ENCODE results near the gene SNTG2. TPM values are rescaled to one million over a fixed set of nuclear protein-coding genes. Genes with fewer than 3 reads are reported as not detected.

Gene SNTG2
- total RNA-seq, 4 donors from 2014 or later = 4.2 to 14.2 (median 9.2) TPM

DNA sequence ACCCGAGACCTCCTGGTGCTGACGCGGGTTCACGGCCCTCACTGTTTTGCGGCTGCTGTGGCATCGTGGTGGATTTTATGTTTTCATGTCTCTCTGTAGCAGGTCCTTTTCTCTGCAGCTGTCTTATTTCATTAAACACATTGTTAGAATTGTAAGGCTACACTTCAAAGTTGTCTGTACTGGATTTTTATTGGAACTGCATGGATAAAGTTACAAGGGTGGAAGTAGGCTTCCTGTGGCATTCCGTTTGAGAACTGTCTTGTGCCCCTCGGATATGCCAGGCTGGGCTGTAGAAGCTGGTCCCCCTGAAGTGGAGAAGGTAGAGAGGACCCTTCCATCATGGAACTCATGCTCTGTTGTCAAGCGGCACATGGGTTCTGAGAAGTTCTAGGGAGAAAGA, 127.3 kb downstream of the SNTG2 start:
- DNase-seq = no peak
- H3K27me3 ChIP-seq = no peaks in the 10 kb centered on the region
- intact Hi-C loops (cut with DNase I) = no loop called here
- H3K27ac ChIP-seq = no peak overlapping the region
- H3K4me3 ChIP-seq (replicated peaks in 1 of 3) = no peak overlapping the region
- TF ChIP-seq, protein P1, sequence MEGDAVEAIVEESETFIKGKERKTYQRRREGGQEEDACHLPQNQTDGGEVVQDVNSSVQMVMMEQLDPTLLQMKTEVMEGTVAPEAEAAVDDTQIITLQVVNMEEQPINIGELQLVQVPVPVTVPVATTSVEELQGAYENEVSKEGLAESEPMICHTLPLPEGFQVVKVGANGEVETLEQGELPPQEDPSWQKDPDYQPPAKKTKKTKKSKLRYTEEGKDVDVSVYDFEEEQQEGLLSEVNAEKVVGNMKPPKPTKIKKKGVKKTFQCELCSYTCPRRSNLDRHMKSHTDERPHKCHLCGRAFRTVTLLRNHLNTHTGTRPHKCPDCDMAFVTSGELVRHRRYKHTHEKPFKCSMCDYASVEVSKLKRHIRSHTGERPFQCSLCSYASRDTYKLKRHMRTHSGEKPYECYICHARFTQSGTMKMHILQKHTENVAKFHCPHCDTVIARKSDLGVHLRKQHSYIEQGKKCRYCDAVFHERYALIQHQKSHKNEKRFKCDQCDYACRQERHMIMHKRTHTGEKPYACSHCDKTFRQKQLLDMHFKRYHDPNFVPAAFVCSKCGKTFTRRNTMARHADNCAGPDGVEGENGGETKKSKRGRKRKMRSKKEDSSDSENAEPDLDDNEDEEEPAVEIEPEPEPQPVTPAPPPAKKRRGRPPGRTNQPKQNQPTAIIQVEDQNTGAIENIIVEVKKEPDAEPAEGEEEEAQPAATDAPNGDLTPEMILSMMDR (IDR thresholded peaks at IDR 0.05) = no peak
- TF ChIP-seq POLR2A (IDR thresholded peaks at IDR 0.05) = no peak
- WGBS, 2 donors = 92 to 93% methylated on average over 9 of the region's 9 CpGs
- H3K9me3 ChIP-seq = no peaks in the 10 kb centered on the region
- H3K4me1 ChIP-seq = peaks cover 4 to 12% of the 10 kb centered on the region in 2 donors
- H3K36me3 ChIP-seq = no peaks in the 10 kb centered on the region

DNA sequence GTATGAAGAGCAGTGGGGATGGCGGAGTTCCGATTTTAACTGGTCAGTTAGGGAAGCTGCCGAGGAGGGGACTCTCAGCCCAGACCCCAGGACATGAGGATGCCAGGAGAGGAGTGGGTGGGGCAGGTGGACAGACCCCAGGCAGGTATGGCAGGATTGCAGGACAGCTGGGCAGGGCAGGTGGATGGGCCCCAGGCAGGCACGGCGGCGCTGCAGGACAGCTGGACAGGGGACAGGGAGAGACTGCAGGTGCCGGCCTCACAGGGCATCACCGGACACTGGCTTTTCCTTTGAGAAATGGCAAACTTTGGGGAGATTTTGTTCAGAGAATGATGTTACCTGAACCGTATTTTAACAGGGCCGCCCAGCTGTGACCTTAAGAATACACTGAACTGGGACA, 127.7 kb downstream of the SNTG2 start:
- no peak for DNase-seq
- 82 to 89% methylated on average over 9 to 10 of the region's 10 CpGs for WGBS, 2 donors
- intact Hi-C loops (cut with DNase I) = no loop called here
- Histone ChIP-seq H3K4me3 (replicated peaks in 1 of 3) (no peak overlapping the region), H3K27ac (no peak overlapping the region), H3K4me1 (peaks cover 4 to 12% of the 10 kb centered on the region in 2 donors), H3K9me3 (no peaks in the 10 kb centered on the region), H3K36me3 (no peaks in the 10 kb centered on the region), H3K27me3 (no peaks in the 10 kb centered on the region)
- no peak for TF ChIP-seq POLR2A (IDR thresholded peaks at IDR 0.05)
- TF ChIP-seq, protein P1 (IDR thresholded peaks at IDR 0.05) = no peak

DNA sequence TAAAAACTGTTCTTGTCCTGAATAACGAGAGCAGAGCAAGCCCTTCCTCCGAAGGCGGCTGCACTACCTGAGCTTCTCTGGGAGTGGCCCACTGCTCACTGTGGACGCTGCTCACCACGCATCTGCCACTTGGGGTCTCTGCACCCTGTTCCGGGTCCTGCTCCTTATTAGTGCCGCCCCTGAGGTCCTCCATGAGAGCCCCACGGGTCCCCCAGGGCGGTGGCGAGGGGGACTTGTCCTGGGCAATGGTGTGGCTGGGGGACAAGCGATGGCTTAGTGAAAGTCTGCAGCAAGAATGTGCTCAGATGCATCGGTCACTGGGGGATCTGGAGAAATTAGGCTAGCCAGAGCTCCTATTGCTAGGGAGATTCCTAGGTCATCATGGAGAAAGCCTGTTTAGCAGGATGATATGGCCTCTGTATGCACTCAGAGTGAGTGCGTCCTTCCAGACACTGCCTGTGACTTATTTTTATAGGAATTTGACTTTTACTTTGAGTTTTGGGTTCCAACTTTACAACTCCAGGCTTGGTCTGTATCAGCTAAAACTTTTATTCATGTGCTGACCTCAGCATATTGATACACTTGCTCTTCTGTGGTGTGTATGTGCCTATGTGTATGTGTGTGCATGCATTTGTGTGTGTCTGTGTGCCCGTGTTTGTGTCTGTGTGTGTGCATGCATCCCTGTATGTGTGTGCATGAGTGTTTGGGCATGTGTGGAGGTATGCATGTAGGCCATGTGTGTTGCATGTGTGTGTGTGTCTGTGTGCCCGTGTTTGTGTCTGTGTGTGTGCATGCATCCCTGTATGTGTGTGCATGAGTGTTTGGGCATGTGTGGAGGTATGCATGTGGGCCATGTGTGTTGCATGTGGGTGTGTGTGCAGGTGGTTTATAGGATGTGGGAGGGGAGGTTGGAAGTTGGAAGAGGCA, 129.5 kb downstream of the SNTG2 start:
- H3K27me3 ChIP-seq = no peaks in the 10 kb centered on the region
- no peak overlapping the region for H3K4me3 ChIP-seq (replicated peaks in 1 of 3)
- 86 to 87% methylated on average over 13 to 15 of the region's 15 CpGs for WGBS, 2 donors
- no peak overlapping the region for H3K27ac ChIP-seq
- DNase-seq = no peak
- H3K4me1 ChIP-seq = peaks cover 4 to 12% of the 10 kb centered on the region in 2 donors
- intact Hi-C loops (cut with DNase I) = no loop called here
- TF ChIP-seq, protein P1 (IDR thresholded peaks at IDR 0.05) = no peak
- TF ChIP-seq POLR2A (IDR thresholded peaks at IDR 0.05) = no peak
- no peaks in the 10 kb centered on the region for H3K36me3 ChIP-seq
- no peaks in the 10 kb centered on the region for H3K9me3 ChIP-seq

DNA sequence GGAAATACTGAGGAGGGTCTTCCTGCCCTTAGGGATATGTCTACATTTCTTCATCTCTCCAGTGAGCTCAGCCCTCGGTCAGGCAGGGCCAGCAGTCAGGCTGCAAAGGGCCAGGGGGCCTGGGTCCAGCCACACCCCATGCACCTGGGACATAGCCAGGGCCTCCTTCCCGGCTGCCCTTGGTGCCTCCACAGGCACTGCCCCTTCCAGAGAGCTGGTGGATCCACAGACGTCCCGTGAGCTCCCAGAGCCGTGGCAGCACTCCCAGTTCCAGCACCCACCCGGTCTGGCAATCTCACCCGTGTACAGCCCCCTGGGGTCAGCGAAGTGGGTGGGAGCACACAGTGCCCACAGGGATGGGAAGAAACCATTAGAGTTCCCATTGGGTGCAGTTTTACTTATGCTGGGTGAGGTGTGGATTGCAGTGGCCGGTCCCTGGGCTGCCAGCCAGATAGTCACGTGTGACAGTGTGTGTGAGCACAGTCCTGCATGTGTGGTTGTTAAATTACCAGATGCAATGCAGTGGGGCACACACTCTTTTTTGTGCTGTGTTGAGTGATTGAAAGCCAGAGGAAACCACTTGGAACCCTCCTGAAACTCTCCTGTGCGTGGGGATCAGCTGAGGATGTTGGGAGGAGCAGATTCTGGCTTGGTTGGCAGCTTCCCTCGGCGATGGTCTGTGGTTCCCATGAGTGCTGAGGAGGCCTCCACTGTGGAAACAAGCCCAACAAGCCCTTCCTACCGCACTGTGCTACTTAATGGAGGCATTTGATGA, 131.0 kb downstream of the SNTG2 start:
- intact Hi-C loops (cut with DNase I) = no loop called here
- WGBS, 2 donors = 42 to 43% methylated on average over 6 to 14 of the region's 14 CpGs
- Histone ChIP-seq H3K9me3 (no peaks in the 10 kb centered on the region), H3K36me3 (no peaks in the 10 kb centered on the region), H3K27ac (no peak overlapping the region), H3K27me3 (no peaks in the 10 kb centered on the region), H3K4me3 (replicated peaks in 1 of 3) (no peak overlapping the region), H3K4me1 (peaks cover 4 to 12% of the 10 kb centered on the region in 2 donors)
- peak; percentile 85 to 87 for DNase-seq
- TF ChIP-seq POLR2A (IDR thresholded peaks at IDR 0.05) = no peak
- TF ChIP-seq, protein P1 (IDR thresholded peaks at IDR 0.05) = no peak
